Ascending aorta (tissue), 2 donors: ENCODE results near the gene GDF10. TPM values are rescaled to one million over a fixed set of nuclear protein-coding genes. Genes with fewer than 3 reads are reported as not detected.

Experiments used
- DNase-seq, 2 donors: peaks; one replicate each; pipeline ENCODE4 v3.0.0-alpha.2; 2019; ENCODE audit warnings: low spot score in 2 of 2
- H3K27ac ChIP-seq, 2 donors: fragments of 200-600 bp; sonication (generic); one replicate each; pipeline ENCODE4 v1.5.1; 2016 to 2017; ENCODE audit warnings: mild to moderate bottlenecking in 1 of 2
- H3K27me3 ChIP-seq: fragments of 200-600 bp; sonication (generic); one replicate; pipeline ENCODE4 v1.5.1; 2017
- H3K36me3 ChIP-seq, 2 donors: fragments of 200-600 bp; sonication (generic); one replicate each; pipeline ENCODE4 v1.5.1; 2016
- H3K4me1 ChIP-seq, 2 donors: fragments of 200-600 bp; sonication (generic); one replicate each; pipeline ENCODE4 v1.5.1; 2016 to 2017; ENCODE audit warnings: mild to moderate bottlenecking in 1 of 2
- H3K4me3 ChIP-seq, 2 donors: fragments of 200-600 bp; sonication (generic); one replicate each; pipeline ENCODE4 v1.5.1; 2016 to 2017; ENCODE audit warnings: mild to moderate bottlenecking in 1 of 2
- H3K9me3 ChIP-seq, 2 donors: fragments of 200-600 bp; sonication (generic); one replicate each; pipeline ENCODE4 v1.5.1; 2016
- CTCF ChIP-seq, 3 experiments: fragments of 200-600 bp in 2 of 3; fragments of 450-650 bp in 1 of 3; sonication (generic) in 2 of 3; IDR thresholded peaks; one replicate each; pipeline ENCODE4 v1.5.1; 2016 to 2019; ENCODE audit warnings: antibody characterized with exemption in 3 of 3, mild to moderate bottlenecking in 1 of 3, moderate library complexity in 1 of 3
- intact Hi-C: fragments of 100-400 bp; cut with DNase I; formaldehyde crosslinking; loops from one replicate; pipeline ENCODE4 v1.15.1; 2023
- total RNA-seq: library from RNA; depleted of rRNA; stranded (reverse); fragments of >200 nt; gene quantifications from one replicate; pipeline ENCODE4 v1.1.0, GENCODE V29; 2016

The GDF10 gene
- total RNA-seq, 1 donor from 2014 or later, result 1.2 TPM

- no peaks in the 10 kb centered on the region for H3K36me3 ChIP-seq
- no peak for DNase-seq
- H3K27me3 ChIP-seq, result no peaks in the 10 kb centered on the region
- H3K4me3 ChIP-seq, result no peak overlapping the region
- no peaks in the 10 kb centered on the region for H3K9me3 ChIP-seq
- H3K27ac ChIP-seq, result peak overlapping the region; percentile 67 to 84
- TF ChIP-seq CTCF (IDR thresholded peaks at IDR 0.05), result no peak
- H3K4me1 ChIP-seq, result peaks cover 6 to 22% of the 10 kb centered on the region in 2 donors
- intact Hi-C loops, result loop anchor here (2.0 kb wide), 1 partner anchor 88 kb away; no protein-coding TSS in a partner anchor
Observed at GRCh38 chr10:47254611-47255010, 45.4 kb upstream of the GDF10 start.

- no peaks in the 10 kb centered on the region for H3K36me3 ChIP-seq
- no peaks in the 10 kb centered on the region for H3K9me3 ChIP-seq
- H3K4me3 ChIP-seq, result no peak overlapping the region
- intact Hi-C loops, result loop anchor here (2.0 kb wide), 1 partner anchor 88 kb away; no protein-coding TSS in a partner anchor
- peak in 1 of 2 donors; percentile 56 for DNase-seq
- TF ChIP-seq CTCF (IDR thresholded peaks at IDR 0.05), result no peak
- no peak overlapping the region for H3K27ac ChIP-seq
- no peaks in the 10 kb centered on the region for H3K27me3 ChIP-seq
- peaks cover 6 to 22% of the 10 kb centered on the region in 2 donors for H3K4me1 ChIP-seq
Observed at GRCh38 chr10:47255033-47255813, 44.8 kb upstream of the GDF10 start.

GRCh38 chr10:47255866-47256265 lies 44.1 kb upstream of the GDF10 start:
- intact Hi-C loops, result loop anchor here (2.0 kb wide), 2 partner anchors 45 to 89 kb away; partner anchors contain the start of gene GDF10
- Histone ChIP-seq H3K9me3 (no peaks in the 10 kb centered on the region), H3K36me3 (no peaks in the 10 kb centered on the region), H3K4me3 (no peak overlapping the region), H3K4me1 (peaks cover 6 to 22% of the 10 kb centered on the region in 2 donors), H3K27ac (no peak overlapping the region), H3K27me3 (no peaks in the 10 kb centered on the region)
- peak in 1 of 2 donors; percentile 25 for DNase-seq
- TF ChIP-seq CTCF (IDR thresholded peaks at IDR 0.05), result no peak

GRCh38 chr10:47256751-47257336 lies 43.2 kb upstream of the GDF10 start:
- Histone ChIP-seq H3K4me1 (peaks cover 6 to 22% of the 10 kb centered on the region in 2 donors), H3K36me3 (no peaks in the 10 kb centered on the region), H3K4me3 (no peak overlapping the region), H3K27me3 (no peaks in the 10 kb centered on the region), H3K9me3 (no peaks in the 10 kb centered on the region), H3K27ac (no peak overlapping the region)
- intact Hi-C loops, result loop anchor here (2.0 kb wide), 1 partner anchor 44 kb away; the partner anchor contains the start of gene GDF10
- DNase-seq, result peak in 1 of 2 donors; percentile 45
- no peak for TF ChIP-seq CTCF (IDR thresholded peaks at IDR 0.05)

- no peak overlapping the region for H3K27ac ChIP-seq
- no peaks in the 10 kb centered on the region for H3K27me3 ChIP-seq
- TF ChIP-seq CTCF (IDR thresholded peaks at IDR 0.05), result no peak
- intact Hi-C loops, result loop anchor here (2.0 kb wide), 1 partner anchor 43 kb away; the partner anchor contains the start of gene GDF10
- no peak for DNase-seq
- H3K9me3 ChIP-seq, result no peaks in the 10 kb centered on the region
- peaks cover 6 to 22% of the 10 kb centered on the region in 2 donors for H3K4me1 ChIP-seq
- no peak overlapping the region for H3K4me3 ChIP-seq
- H3K36me3 ChIP-seq, result no peaks in the 10 kb centered on the region
Observed at GRCh38 chr10:47257396-47258120, 42.4 kb upstream of the GDF10 start.
